H1 (cell line): Measurements from ENCODE around the gene PLTP. TPM values are rescaled to one million over a fixed set of nuclear protein-coding genes. Genes with fewer than 3 reads are reported as not detected.

Source experiments
- CTCF ChIA-PET: fragments of 300-600 bp; sonication (Branson Sonifier 250); formaldehyde crosslinking; loops from one replicate; lab custom pipeline; 2021; ENCODE audit not compliant: partially characterized antibody; lab: Charles Lee
- POLR2A ChIA-PET: fragments of 300-600 bp; sonication (Branson Sonifier 250); formaldehyde crosslinking; loops from one replicate; lab custom pipeline; 2021; ENCODE audit warnings: inconsistent platforms; ENCODE audit not compliant: partially characterized antibody; lab: Charles Lee
- DNase-seq, 2 experiments: peaks; one replicate each; pipeline versions ENCODE4 v3.0.0 to v3.0.0-alpha.2; 2010 to 2022; ENCODE audit warnings: low spot score in 2 of 2, low read depth in 1 of 2, mixed read lengths in 1 of 2
- FAIRE-seq: peaks from 2 replicates; lab custom pipeline; 2011; peaks lifted over from hg19 to GRCh38; lab: Jason Lieb, UNC
- H2AFZ ChIP-seq: 2 replicates; pipeline ENCODE4 v1.8.1; 2012; ENCODE audit warnings: low read length, inconsistent platforms
- H2AK5ac ChIP-seq: 2 replicates; pipeline ENCODE4 v1.6.1; 2013; ENCODE audit warnings: low read depth, low read length
- H2BK120ac ChIP-seq: replicated peaks from 2 replicates; pipeline ENCODE3; 2013; ENCODE audit warnings: low read depth, low read length, inconsistent platforms
- H2BK12ac ChIP-seq: 2 replicates; pipeline ENCODE4 v1.6.1; 2013; ENCODE audit warnings: low read depth, low read length
- H2BK15ac ChIP-seq: 2 replicates; pipeline ENCODE4 v1.6.1; 2013; ENCODE audit warnings: low read length
- H2BK20ac ChIP-seq: 2 replicates; pipeline ENCODE4 v1.6.1; 2013; ENCODE audit warnings: low read length
- H2BK5ac ChIP-seq: 2 replicates; pipeline ENCODE4 v1.6.1; 2013; ENCODE audit warnings: low read depth, low read length
- H3K14ac ChIP-seq: 2 replicates; pipeline ENCODE4 v1.6.1; 2013; ENCODE audit warnings: inconsistent platforms; ENCODE audit not compliant: insufficient read length
- H3K18ac ChIP-seq: 2 replicates; pipeline ENCODE4 v1.6.1; 2013; ENCODE audit warnings: low read length; ENCODE audit errors: extremely low read depth
- H3K23ac ChIP-seq: 2 replicates; pipeline ENCODE4 v1.6.1; 2013; ENCODE audit warnings: inconsistent platforms; ENCODE audit not compliant: insufficient read length
- H3K23me2 ChIP-seq: 2 replicates; pipeline ENCODE4 v1.6.1; 2013; ENCODE audit warnings: low read depth, low read length
- H3K27ac ChIP-seq: 2 replicates; pipeline ENCODE4 v1.6.1; 2011; ENCODE audit warnings: low read depth, low read length, inconsistent platforms
- H3K27me3 ChIP-seq, 4 experiments: replicated peaks in 1 of 4; 1 replicate in 1 of 4; 2 replicates in 3 of 4; pipeline versions ENCODE4 v1.6.1 to v1.8.1; 2011 to 2013; ENCODE audit warnings: low read length in 3 of 4, mild to moderate bottlenecking in 3 of 4, inconsistent platforms in 2 of 4, mixed read lengths in 2 of 4, moderate library complexity in 1 of 4; ENCODE audit not compliant: control insufficient read depth in 3 of 4, insufficient read depth in 3 of 4; ENCODE audit errors: extremely low read depth in 1 of 4
- H3K36me3 ChIP-seq, 4 experiments: 2 replicates each; pipeline versions ENCODE4 v1.6.1 to v1.8.1; 2011 to 2013; ENCODE audit warnings: mild to moderate bottlenecking in 4 of 4, low read length in 3 of 4, moderate library complexity in 2 of 4, control low read depth in 1 of 4, inconsistent platforms in 1 of 4; ENCODE audit not compliant: insufficient read depth in 4 of 4, control insufficient read depth in 2 of 4
- H3K4ac ChIP-seq: replicated peaks from 2 replicates; pipeline ENCODE3; 2013; ENCODE audit warnings: low read length, low read depth, mixed read lengths, inconsistent platforms; ENCODE audit not compliant: insufficient read length
- H3K4me1 ChIP-seq, 4 experiments: replicated peaks in 1 of 4; 1 replicate in 1 of 4; 2 replicates in 3 of 4; pipeline versions ENCODE4 v1.6.1 to v1.8.1; 2011 to 2013; ENCODE audit warnings: low read length in 3 of 4, inconsistent platforms in 2 of 4, mixed read lengths in 1 of 4; ENCODE audit not compliant: insufficient read depth in 4 of 4, control insufficient read depth in 3 of 4
- H3K4me2 ChIP-seq, 2 experiments: 2 replicates each; pipeline versions ENCODE4 v1.6.1 to v1.8.1; 2011 to 2013; ENCODE audit warnings: low read depth in 2 of 2, low read length in 2 of 2, control low read depth in 1 of 2, inconsistent platforms in 1 of 2, mild to moderate bottlenecking in 1 of 2; ENCODE audit not compliant: insufficient read depth in 1 of 2
- H3K4me3 ChIP-seq, 4 experiments: fragments of 200-600, 300-600 bp in 1 of 4; sonication (generic), shearing (Covaris generic), sonication (Bioruptor Twin) in 1 of 4; 2 replicates each; pipeline versions ENCODE4 v1.5.1 to v1.8.1; 2011 to 2016; ENCODE audit warnings: low read length in 4 of 4, low read depth in 3 of 4, control low read depth in 2 of 4, inconsistent platforms in 2 of 4, mild to moderate bottlenecking in 2 of 4, mixed read lengths in 1 of 4, moderate library complexity in 1 of 4; ENCODE audit not compliant: insufficient read depth in 2 of 4; ENCODE audit errors: extremely low read depth in 1 of 4
- H3K56ac ChIP-seq: replicated peaks from 2 replicates; pipeline ENCODE3; 2013; ENCODE audit warnings: low read depth, mild to moderate bottlenecking, mixed read lengths, low read length, inconsistent platforms; ENCODE audit not compliant: insufficient read length
- H3K79me1 ChIP-seq: 2 replicates; pipeline ENCODE4 v1.6.1; 2013; ENCODE audit warnings: low read depth, low read length, control low read depth
- H3K79me2 ChIP-seq, 2 experiments: 2 replicates each; pipeline versions ENCODE4 v1.6.1 to v1.8.1; 2012 to 2013; ENCODE audit warnings: low read length in 2 of 2, mild to moderate bottlenecking in 2 of 2, inconsistent platforms in 1 of 2; ENCODE audit not compliant: insufficient read depth in 2 of 2, control insufficient read depth in 1 of 2
- H3K9ac ChIP-seq, 4 experiments: replicated peaks in 1 of 4; 1 replicate in 1 of 4; 2 replicates in 3 of 4; pipeline versions ENCODE4 v1.6.1 to v1.8.1; 2011 to 2013; ENCODE audit warnings: low read depth in 3 of 4, low read length in 3 of 4, control low read depth in 2 of 4, mild to moderate bottlenecking in 2 of 4, moderate library complexity in 2 of 4, inconsistent platforms in 1 of 4; ENCODE audit errors: extremely low read depth in 1 of 4
- H3K9me3 ChIP-seq, 2 experiments: 2 replicates each; pipeline versions ENCODE4 v1.6.1 to v1.8.1; 2012 to 2013; ENCODE audit warnings: mild to moderate bottlenecking in 2 of 2, moderate library complexity in 2 of 2, control low read depth in 1 of 2, inconsistent platforms in 1 of 2, low read depth in 1 of 2, low read length in 1 of 2, mixed read lengths in 1 of 2; ENCODE audit not compliant: insufficient read depth in 2 of 2
- H4K20me1 ChIP-seq, 2 experiments: replicated peaks in 1 of 2; 2 replicates each; pipeline versions ENCODE3 to v1.8.1; 2011 to 2013; ENCODE audit warnings: inconsistent platforms in 2 of 2, low read length in 2 of 2, mild to moderate bottlenecking in 1 of 2; ENCODE audit not compliant: insufficient read depth in 2 of 2, control insufficient read depth in 1 of 2
- H4K5ac ChIP-seq: 2 replicates; pipeline ENCODE4 v1.6.1; 2013; ENCODE audit warnings: low read length, low read depth, mixed read lengths, inconsistent platforms; ENCODE audit not compliant: insufficient read length
- H4K8ac ChIP-seq: 2 replicates; pipeline ENCODE4 v1.8.0; 2013; ENCODE audit warnings: mild to moderate bottlenecking, moderate library complexity, low read length, inconsistent platforms; ENCODE audit not compliant: insufficient read depth; ENCODE audit errors: extremely low read depth
- H4K91ac ChIP-seq: replicated peaks from 2 replicates; pipeline ENCODE3; 2013; ENCODE audit warnings: low read length, mixed read lengths, inconsistent platforms; ENCODE audit not compliant: insufficient read length
- BACH1 ChIP-seq: IDR thresholded peaks from 2 replicates; pipeline ENCODE4 v1.6.1; 2012; ENCODE audit warnings: low read length, improper control_type of control experiment
- CHD1 ChIP-seq: IDR thresholded peaks from 2 replicates; pipeline ENCODE4 v1.6.1; 2012; ENCODE audit warnings: low read depth, low read length, improper control_type of control experiment
- FOSL1 ChIP-seq: IDR thresholded peaks from 2 replicates; pipeline ENCODE4 v1.6.1; 2011; ENCODE audit warnings: mild to moderate bottlenecking, low read depth, low read length, moderate library complexity; ENCODE audit not compliant: insufficient read depth
- GTF2F1 ChIP-seq: IDR thresholded peaks from 2 replicates; pipeline ENCODE4 v1.6.1; 2012; ENCODE audit warnings: low read depth, low read length, improper control_type of control experiment, borderline replicate concordance
- JUN ChIP-seq: IDR thresholded peaks from 2 replicates; pipeline ENCODE4 v1.6.1; 2011; ENCODE audit warnings: low read depth, mild to moderate bottlenecking, improper control_type of control experiment, low read length
- JUND ChIP-seq: IDR thresholded peaks from 2 replicates; pipeline ENCODE4 v1.6.1; 2011; ENCODE audit warnings: mild to moderate bottlenecking, improper control_type of control experiment, low read length
- KDM1A ChIP-seq: fragments of 200-600, 300-600 bp; sonication (generic); IDR thresholded peaks from 2 replicates; pipeline ENCODE4 v1.7.1; 2016; ENCODE audit warnings: mild to moderate bottlenecking, low read length, borderline replicate concordance
- MAFK ChIP-seq: IDR thresholded peaks from 2 replicates; pipeline ENCODE4 v1.6.1; 2012; ENCODE audit warnings: low read depth, mild to moderate bottlenecking, improper control_type of control experiment, low read length
- NANOG ChIP-seq: IDR thresholded peaks from 2 replicates; pipeline ENCODE4 v1.6.1; 2011; ENCODE audit warnings: low read length, low read depth, mild to moderate bottlenecking, inconsistent platforms; ENCODE audit not compliant: insufficient read depth, poor library complexity, severe bottlenecking
- NRF1 ChIP-seq: IDR thresholded peaks from 2 replicates; pipeline ENCODE4 v1.6.1; 2011; ENCODE audit warnings: mild to moderate bottlenecking, low read depth, low read length, improper control_type of control experiment
- PHF8 ChIP-seq: fragments of 200-600 bp; sonication (generic); conservative IDR thresholded peaks from 2 replicates; pipeline ENCODE4 v1.7.1; 2012; ENCODE audit warnings: low read depth, mild to moderate bottlenecking, inconsistent platforms, low read length, moderate library complexity
- POLR2AphosphoS5 ChIP-seq: IDR thresholded peaks from 2 replicates; pipeline ENCODE4 v1.6.1; 2011; ENCODE audit warnings: low read depth, low read length
- SP4 ChIP-seq: IDR thresholded peaks from 2 replicates; pipeline ENCODE4 v1.6.1; 2012; ENCODE audit warnings: low read length, inconsistent platforms
- TBP ChIP-seq: IDR thresholded peaks from 2 replicates; pipeline ENCODE4 v1.6.1; 2011; ENCODE audit warnings: low read depth, low read length, improper control_type of control experiment
- WGBS, 2 experiments: shearing (Covaris generic) in 1 of 2; methylation state at CpG; one replicate each; pipeline versions ENCODE4 v1.1.6 to v1.1.7; 2013 to 2015; ENCODE audit warnings: low lambda C conversion rate in 2 of 2, mixed read lengths in 2 of 2, inconsistent platforms in 1 of 2, low coverage in 1 of 2, missing lambda C conversion rate in 1 of 2; ENCODE audit not compliant: insufficient replicate concordance in 2 of 2, insufficient coverage in 1 of 2, insufficient read length in 1 of 2; ENCODE audit errors: extremely low coverage in 1 of 2, missing lambda C conversion rate in 1 of 2; 5-methylcytosine and 5-hydroxymethylcytosine counted together
- polyA plus RNA-seq, 7 experiments: library from polyadenylated mRNA; depleted of rRNA in 3 of 7; stranded (reverse) in 5 of 7; unstranded in 2 of 7; fragments of >200 nt in 5 of 7; fragments of 200-250 nt in 2 of 7; gene quantifications; 1 replicate in 5 of 7; 2 replicates in 1 of 7; 4 replicates in 1 of 7; pipeline versions ENCODE4 v1.2.1 to v1.2.3, GENCODE V29; 2011 to 2013; ENCODE audit warnings: missing spikeins in 2 of 7, mixed read lengths in 2 of 7
- total RNA-seq: library from RNA; stranded (reverse); fragmentation: NEBNext Ultra II Directional; extraction: Animal tissue kit (Norgen Biotek cat#: 25700); gene quantifications from 2 replicates; pipeline ENCODE4 v1.2.1, GENCODE V29; 2021
- TF ChIP-seq, protein P1 (sequence below): IDR thresholded peaks from 2 replicates; pipeline ENCODE4 v1.6.1; 2012; ENCODE audit warnings: inconsistent platforms

Gene PLTP
- total and polyA plus RNA-seq, 2 of the 8 experiments (the other 6 are each of a cell fraction or from before 2014, with no cell fraction given): 120 to 194 TPM

DNA sequence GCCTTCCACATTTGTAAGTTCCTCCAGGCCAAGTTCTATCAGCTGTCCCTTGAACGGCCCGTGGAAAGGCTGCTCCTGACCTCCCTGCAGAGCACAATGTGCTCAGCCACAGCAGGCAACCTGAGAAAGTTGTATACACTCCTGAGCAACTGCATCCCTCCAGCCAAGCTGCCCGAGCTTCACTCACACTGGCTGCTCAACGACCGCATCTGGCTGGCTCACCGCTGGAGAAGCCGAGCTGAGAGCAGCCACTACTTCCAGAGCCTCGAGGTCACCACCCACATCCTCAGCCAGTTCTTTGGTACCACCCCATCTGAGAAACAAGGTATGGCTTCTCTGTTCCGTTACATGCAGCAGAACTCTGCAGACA is 28.9 kb downstream of the PLTP start:
- peaks cover 0 to 7% of the 10 kb centered on the region in 2 experiments for H4K20me1 ChIP-seq
- CTCF ChIA-PET: interaction anchor here (1.0 to 2.4 kb wide), 5 partner anchors 7 to 112 kb away, joined by 3 to 14 read pairs (median 7); partner anchors contain the start of genes CTSA and NEURL2
- TF ChIP-seq BACH1 (no peak), FOSL1 (no peak), GTF2F1 (no peak), NRF1 (no peak), MAFK (no peak), PHF8 (no peak), SP4 (no peak), JUND (no peak), KDM1A (no peak), TBP (no peak), NANOG (no peak), POLR2AphosphoS5 (no peak), JUN (no peak), CHD1 (no peak)
- TF ChIP-seq, protein P1, sequence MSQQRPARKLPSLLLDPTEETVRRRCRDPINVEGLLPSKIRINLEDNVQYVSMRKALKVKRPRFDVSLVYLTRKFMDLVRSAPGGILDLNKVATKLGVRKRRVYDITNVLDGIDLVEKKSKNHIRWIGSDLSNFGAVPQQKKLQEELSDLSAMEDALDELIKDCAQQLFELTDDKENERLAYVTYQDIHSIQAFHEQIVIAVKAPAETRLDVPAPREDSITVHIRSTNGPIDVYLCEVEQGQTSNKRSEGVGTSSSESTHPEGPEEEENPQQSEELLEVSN: no peak

More for the DNA sequence above, 28.9 kb downstream of the PLTP start:
- H3K4me3 ChIP-seq: no peak overlapping the region
- no peak overlapping the region for H3K4me2 ChIP-seq
- no peaks in the 10 kb centered on the region for H3K4me1 ChIP-seq
- no peaks in the 10 kb centered on the region for H3K27me3 ChIP-seq
- H2BK15ac ChIP-seq: no peak overlapping the region
- no peak overlapping the region for H4K8ac ChIP-seq
- H3K23ac ChIP-seq: no peak overlapping the region
- POLR2A ChIA-PET: interaction anchor here (0.5 to 5.7 kb wide), 18 partner anchors 8 to 752 kb away, joined by 3 to 55 read pairs (median 4); partner anchors contain the start of genes ACOT8, CTSA, NEURL2 and PCIF1
- no peak overlapping the region for H2AK5ac ChIP-seq
- no peak overlapping the region for H3K9ac ChIP-seq
- H3K9me3 ChIP-seq: no peaks in the 10 kb centered on the region
- WGBS, 2 experiments: 97% methylated on average over 9 of the region's 9 CpGs; no CpG with 5 or more reads in 1 of the 2 experiments
- no peak overlapping the region for H4K91ac ChIP-seq
- DNase-seq (no peak), FAIRE-seq (no peak)
- no peak overlapping the region for H3K4ac ChIP-seq
- no peak overlapping the region for H2BK5ac ChIP-seq
- no peak overlapping the region for H3K14ac ChIP-seq
- no peaks in the 10 kb centered on the region for H3K79me1 ChIP-seq
- H3K56ac ChIP-seq: no peak overlapping the region
- H4K5ac ChIP-seq: no peak overlapping the region
- H2BK12ac ChIP-seq: no peak overlapping the region
- H3K36me3 ChIP-seq: peaks cover 10 to 18% (median 17%) of the 10 kb centered on the region in 4 experiments
- no peak overlapping the region for H3K27ac ChIP-seq
- H3K23me2 ChIP-seq: peaks cover 5% of the 10 kb centered on the region
- H2BK120ac ChIP-seq: no peak overlapping the region
- no peak overlapping the region for H2BK20ac ChIP-seq
- no peak overlapping the region for H2AFZ ChIP-seq
- H3K18ac ChIP-seq: no peak overlapping the region
- H3K79me2 ChIP-seq: peaks cover 0 to 16% of the 10 kb centered on the region in 2 experiments; a peak in 1 of 4 replicates
